SK-N-SH treated with all-trans-retinoic acid at 6 μM for 48 hours (cell line): ENCODE results near the gene IQCH.
"Not testable (repeated sequence)": the region's sequence is repeated elsewhere in the genome, so short reads cannot be mapped to it uniquely, and the experiment has no call there.

Source experiments
- ATAC-seq: fragments of 200-7000 bp; cut with Tn5 transposase; 3 replicates; pipeline ENCODE4 v1.9.1; 2020; ENCODE audit warnings: mild to moderate bottlenecking, moderate library complexity
- ARNTL ChIP-seq: fragments of 450-650 bp; formaldehyde crosslinking; IDR thresholded peaks from 2 replicates; pipeline ENCODE4 v1.5.0; 2020; ENCODE audit warnings: low read depth, mild to moderate bottlenecking, moderate library complexity, borderline replicate concordance
- BACH2 ChIP-seq: fragments of 250-450 bp; sonication (Bioruptor Pico); IDR thresholded peaks from 2 replicates; pipeline ENCODE4 v1.9.0; 2021; ENCODE audit warnings: mild to moderate bottlenecking, borderline replicate concordance
- CREB5 ChIP-seq: fragments of 250-450 bp; sonication (Bioruptor Pico); IDR thresholded peaks from 2 replicates; pipeline ENCODE4 v1.5.1; 2020; ENCODE audit warnings: low read depth, mild to moderate bottlenecking, moderate library complexity
- CSDC2 ChIP-seq: fragments of 250-450 bp; sonication (Bioruptor Pico); IDR thresholded peaks from 2 replicates; pipeline ENCODE4 v1.5.0; 2020; ENCODE audit warnings: mild to moderate bottlenecking, moderate library complexity
- ESRRG ChIP-seq: fragments of 250-450 bp; sonication (Bioruptor Pico); IDR thresholded peaks from 2 replicates; pipeline ENCODE4 v1.6.1; 2021; ENCODE audit warnings: mild to moderate bottlenecking
- GLIS3 ChIP-seq: fragments of 250-450 bp; sonication (Bioruptor Pico); IDR thresholded peaks from 2 replicates; pipeline ENCODE4 v1.5.0; 2020; ENCODE audit warnings: mild to moderate bottlenecking, moderate library complexity
- OSR1 ChIP-seq: fragments of 250-450 bp; sonication (Bioruptor Pico); IDR thresholded peaks from 2 replicates; pipeline ENCODE4 v1.8.0; 2022; ENCODE audit warnings: moderate library complexity, mild to moderate bottlenecking, inconsistent platforms
- PATZ1 ChIP-seq: fragments of 250-450 bp; sonication (Bioruptor Pico); IDR thresholded peaks from 2 replicates; pipeline ENCODE4 v1.8.0; 2020; ENCODE audit warnings: mild to moderate bottlenecking, moderate library complexity, borderline replicate concordance
- PPARA ChIP-seq: fragments of 250-450 bp; sonication (Bioruptor Pico); IDR thresholded peaks from 2 replicates; pipeline ENCODE4 v1.5.0; 2020; ENCODE audit warnings: mild to moderate bottlenecking, borderline replicate concordance
- RARB ChIP-seq: fragments of 250-450 bp; sonication (Bioruptor Pico); IDR thresholded peaks from 2 replicates; pipeline ENCODE4 v1.8.0; 2021; ENCODE audit warnings: mild to moderate bottlenecking, moderate library complexity
- SNAI2 ChIP-seq: fragments of 250-450 bp; sonication (Bioruptor Pico); IDR thresholded peaks from 2 replicates; pipeline ENCODE4 v1.5.0; 2020; ENCODE audit warnings: mild to moderate bottlenecking, moderate library complexity
- TCF4 ChIP-seq: fragments of 250-450 bp; sonication (Bioruptor Pico); IDR thresholded peaks from 2 replicates; pipeline ENCODE4 v1.8.0; 2021; ENCODE audit warnings: mild to moderate bottlenecking, moderate library complexity, borderline replicate concordance
- TSHZ2 ChIP-seq: fragments of 250-450 bp; sonication (Bioruptor Pico); IDR thresholded peaks from 2 replicates; pipeline ENCODE4 v1.5.0; 2020; ENCODE audit warnings: mild to moderate bottlenecking, moderate library complexity
- ZFP3 ChIP-seq: fragments of 250-450 bp; sonication (Bioruptor Pico); IDR thresholded peaks from 2 replicates; pipeline ENCODE4 v1.5.0; 2020; ENCODE audit warnings: mild to moderate bottlenecking, moderate library complexity
- ZFP30 ChIP-seq: fragments of 450-650 bp; formaldehyde crosslinking; IDR thresholded peaks from 2 replicates; pipeline ENCODE4 v1.5.0; 2022; ENCODE audit warnings: mild to moderate bottlenecking, moderate library complexity
- ZNF565 ChIP-seq: fragments of 450-650 bp; formaldehyde crosslinking; conservative IDR thresholded peaks from 2 replicates; pipeline ENCODE4 v1.5.0; 2020; ENCODE audit warnings: low read depth, mild to moderate bottlenecking, moderate library complexity
- ZNF70 ChIP-seq: fragments of 450-650 bp; formaldehyde crosslinking; IDR thresholded peaks from 2 replicates; pipeline ENCODE4 v1.5.0; 2020; ENCODE audit warnings: mild to moderate bottlenecking, moderate library complexity
- ZNF8 ChIP-seq: fragments of 450-650 bp; formaldehyde crosslinking; IDR thresholded peaks from 2 replicates; pipeline ENCODE4 v1.5.0; 2020; ENCODE audit warnings: mild to moderate bottlenecking, moderate library complexity
- TF ChIP-seq, protein P1 (sequence below): fragments of 250-450 bp; sonication (Bioruptor Pico); IDR thresholded peaks from 2 replicates; pipeline ENCODE4 v1.5.1; 2021; ENCODE audit warnings: mild to moderate bottlenecking, moderate library complexity

IQCH gene

GRCh38 chr15:67256051-67256450 lies 1.5 kb downstream of the IQCH start:
- no peak for ATAC-seq

GRCh38 chr15:67258412-67258811 lies 3.8 kb downstream of the IQCH start:
- not testable (repeated sequence) for ATAC-seq

More at GRCh38 chr15:67256051-67256450, 1.5 kb downstream of the IQCH start:
- TF ChIP-seq, protein P1, sequence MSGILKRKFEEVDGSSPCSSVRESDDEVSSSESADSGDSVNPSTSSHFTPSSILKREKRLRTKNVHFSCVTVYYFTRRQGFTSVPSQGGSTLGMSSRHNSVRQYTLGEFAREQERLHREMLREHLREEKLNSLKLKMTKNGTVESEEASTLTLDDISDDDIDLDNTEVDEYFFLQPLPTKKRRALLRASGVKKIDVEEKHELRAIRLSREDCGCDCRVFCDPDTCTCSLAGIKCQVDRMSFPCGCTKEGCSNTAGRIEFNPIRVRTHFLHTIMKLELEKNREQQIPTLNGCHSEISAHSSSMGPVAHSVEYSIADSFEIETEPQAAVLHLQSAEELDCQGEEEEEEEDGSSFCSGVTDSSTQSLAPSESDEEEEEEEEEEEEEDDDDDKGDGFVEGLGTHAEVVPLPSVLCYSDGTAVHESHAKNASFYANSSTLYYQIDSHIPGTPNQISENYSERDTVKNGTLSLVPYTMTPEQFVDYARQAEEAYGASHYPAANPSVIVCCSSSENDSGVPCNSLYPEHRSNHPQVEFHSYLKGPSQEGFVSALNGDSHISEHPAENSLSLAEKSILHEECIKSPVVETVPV (CRISPR knock-in tag): no peak
- TF ChIP-seq CSDC2 (CRISPR knock-in tag): no peak
- no peak for TF ChIP-seq ESRRG
- no peak for TF ChIP-seq CREB5 (CRISPR knock-in tag)
- no peak for TF ChIP-seq OSR1 (CRISPR knock-in tag)
- TF ChIP-seq PPARA (CRISPR knock-in tag): no peak
- no peak for TF ChIP-seq ZNF565 (CRISPR knock-in tag)
- no peak for TF ChIP-seq TSHZ2
- no peak for TF ChIP-seq ZFP3 (CRISPR knock-in tag)
- TF ChIP-seq TCF4: no peak
- TF ChIP-seq ZFP30 (CRISPR knock-in tag): no peak
- TF ChIP-seq ZNF70 (CRISPR knock-in tag): no peak
- no peak for TF ChIP-seq RARB (CRISPR knock-in tag)
- TF ChIP-seq PATZ1 (CRISPR knock-in tag): no peak
- TF ChIP-seq ARNTL (CRISPR knock-in tag): no peak
- no peak for TF ChIP-seq ZNF8 (CRISPR knock-in tag)
- TF ChIP-seq SNAI2 (CRISPR knock-in tag): no peak
- TF ChIP-seq BACH2 (CRISPR knock-in tag): no peak
- TF ChIP-seq GLIS3 (CRISPR knock-in tag): no peak

DNA sequence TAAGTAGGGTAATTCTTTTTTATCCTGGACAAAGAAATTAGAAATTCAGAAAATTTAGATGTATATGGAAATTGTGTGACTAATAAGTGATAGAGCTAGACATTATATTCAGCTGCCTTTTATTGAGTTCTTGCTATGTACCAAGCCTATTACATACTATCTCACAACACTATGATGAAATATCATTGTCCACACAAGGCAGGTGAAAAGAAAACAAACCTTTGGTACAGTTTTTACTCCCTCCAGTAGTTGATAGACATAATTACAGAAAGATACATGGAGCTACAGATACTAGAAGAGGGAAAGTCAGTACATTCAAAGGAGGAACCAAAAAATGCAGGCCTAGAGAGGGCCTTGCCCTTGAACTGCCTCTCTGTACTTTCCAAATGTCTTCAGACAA lies 4.8 kb downstream of the IQCH start:
- ATAC-seq: no peak
- TF ChIP-seq TCF4: no peak
- no peak for TF ChIP-seq ZFP3 (CRISPR knock-in tag)
- TF ChIP-seq PATZ1 (CRISPR knock-in tag): no peak
- TF ChIP-seq OSR1 (CRISPR knock-in tag): no peak
- TF ChIP-seq CREB5 (CRISPR knock-in tag): no peak
